ENCODE results near the gene AP1M2. TPM values are rescaled to one million over a fixed set of nuclear protein-coding genes. Genes with fewer than 3 reads are reported as not detected.

The AP1M2 gene
- total RNA-seq, 4 donors from 2014 or later = 24.8 to 67.0 (median 57.1) TPM

- intact Hi-C loops (cut with DNase I) = loop anchor here (5.0 kb wide), 1 partner anchor 65 kb away; the partner anchor contains the start of gene KEAP1
- H3K27me3 ChIP-seq = no peaks in the 10 kb centered on the region
- H3K4me3 ChIP-seq = peak overlapping the region; percentile 67 to 97 (median 78)
- H3K9me3 ChIP-seq = no peaks in the 10 kb centered on the region
- no peak for DNase-seq
- peaks cover 33 to 64% (median 40%) of the 10 kb centered on the region in 3 donors for H3K4me1 ChIP-seq
- H3K36me3 ChIP-seq = peaks cover 0 to 11% (median 2%) of the 10 kb centered on the region in 3 donors
- 16 to 33% methylated on average over 5 of the region's 5 CpGs for WGBS, 2 donors
- TF ChIP-seq POLR2A (IDR thresholded peaks at IDR 0.05) (no peak), CTCF (IDR thresholded peaks at IDR 0.05) (no peak)
- H3K27ac ChIP-seq = peak overlapping the region; percentile 90 to 97 (median 96)
These were observed 19.5 kb downstream of the AP1M2 start for GRCh38 chr19:10567656-10568055.

- TF ChIP-seq POLR2A (IDR thresholded peaks at IDR 0.05) (no peak), CTCF (IDR thresholded peaks at IDR 0.05) (no peak)
- WGBS, 2 donors = 39% methylated on average over 7 to 9 of the region's 19 CpGs
- H3K4me3 ChIP-seq = peak overlapping the region in 3 of 4 donors; percentile 91 to 97 (median 92)
- H3K4me1 ChIP-seq = peaks cover 33 to 56% (median 34%) of the 10 kb centered on the region in 3 donors
- peak overlapping the region; percentile 88 to 97 (median 93) for H3K27ac ChIP-seq
- H3K36me3 ChIP-seq = peaks cover 0 to 19% (median 6%) of the 10 kb centered on the region in 3 donors
- intact Hi-C loops (cut with DNase I) = loop anchor here (5.0 kb wide), 1 partner anchor 65 kb away; the partner anchor contains the start of gene KEAP1
- no peaks in the 10 kb centered on the region for H3K9me3 ChIP-seq
- DNase-seq = no peak
- H3K27me3 ChIP-seq = no peaks in the 10 kb centered on the region
These were observed 20.3 kb downstream of the AP1M2 start for GRCh38 chr19:10566658-10567410.

GRCh38 chr19:10566408-10566657, 20.8 kb downstream of the AP1M2 start:
- Histone ChIP-seq H3K4me3 (peak overlapping the region; percentile 88 to 97 (median 92)), H3K4me1 (peaks cover 33 to 56% (median 34%) of the 10 kb centered on the region in 3 donors), H3K27me3 (no peaks in the 10 kb centered on the region), H3K36me3 (peaks cover 0 to 24% (median 6%) of the 10 kb centered on the region in 3 donors), H3K27ac (peak overlapping the region; percentile 88 to 97 (median 93)), H3K9me3 (no peaks in the 10 kb centered on the region)
- DNase-seq = no peak
- TF ChIP-seq CTCF (IDR thresholded peaks at IDR 0.05) (no peak), POLR2A (IDR thresholded peaks at IDR 0.05) (no peak)
- intact Hi-C loops (cut with DNase I) = loop anchor here (5.0 kb wide), 1 partner anchor 64 kb away; the partner anchor contains the start of gene KEAP1
- 0 to 2% methylated on average over 4 of the region's 4 CpGs for WGBS, 2 donors

GRCh38 chr19:10565567-10566407, 21.3 kb downstream of the AP1M2 start, which contains the start of gene KRI1:
KRI1 (minus strand) TSS chr19:10566010; CDS start chr19:10565999, 11 bp downstream.
- WGBS, 2 donors = 1% methylated on average over 13 to 20 of the region's 94 CpGs
- peak; percentile 93 for DNase-seq
- Histone ChIP-seq H3K27ac (peak within 1 kb of the TSS; percentile 88 to 97 (median 93)), H3K4me1 (peaks cover 33 to 56% (median 34%) of the 10 kb centered on the region in 3 donors), H3K36me3 (peaks cover 0 to 30% (median 10%) of the 10 kb centered on the region in 3 donors), H3K4me3 (peak within 1 kb of the TSS; percentile 88 to 97 (median 92)), H3K9me3 (no peaks in the 10 kb centered on the region), H3K27me3 (no peaks in the 10 kb centered on the region)
- intact Hi-C loops (cut with DNase I) = loop anchor here (5.0 kb wide), 1 partner anchor 63 kb away; the partner anchor contains the start of gene KEAP1
- TF ChIP-seq CTCF (IDR thresholded peaks at IDR 0.05) (peak in 5 of 6 experiments; percentile 17 to 77 (median 60)), POLR2A (IDR thresholded peaks at IDR 0.05) (peak in 3 of 4 donors; percentile 64 to 94 (median 65))

Measured in esophagus squamous epithelium (tissue), 5 donors.